GM12878 (cell line): ENCODE results near the gene PLEKHA6.

ENCODE experiments used
- CTCF ChIP-seq, 3 experiments: IDR thresholded peaks in 2 of 3; conservative IDR thresholded peaks in 1 of 3; 2 replicates each; pipeline ENCODE4 v1.5.1; 2011; ENCODE audit warnings: low read depth in 3 of 3, low read length in 3 of 3, mild to moderate bottlenecking in 3 of 3, control low read depth in 2 of 3, moderate library complexity in 2 of 3, inconsistent platforms in 1 of 3, mixed read lengths in 1 of 3; ENCODE audit not compliant: control insufficient read depth in 2 of 3, insufficient read depth in 1 of 3; ENCODE audit errors: extremely low read depth in 1 of 3
- ESRRA ChIP-seq: IDR thresholded peaks from 2 replicates; pipeline ENCODE4 v1.6.1; 2012; ENCODE audit warnings: mild to moderate bottlenecking, low read length, improper control_type of control experiment
- IRF3 ChIP-seq: fragments of 450-650 bp; IDR thresholded peaks from 2 replicates; pipeline ENCODE4 v1.6.1; 2014; ENCODE audit warnings: mild to moderate bottlenecking
- JUND ChIP-seq: IDR thresholded peaks from 2 replicates; pipeline ENCODE4 v1.6.1; 2012; ENCODE audit warnings: low read depth, mild to moderate bottlenecking, low read length, improper control_type of control experiment, moderate library complexity
- MAX ChIP-seq: IDR thresholded peaks from 2 replicates; pipeline ENCODE4 v1.6.1; 2012; ENCODE audit warnings: low read depth, low read length, improper control_type of control experiment
- MYC ChIP-seq: IDR thresholded peaks from 2 replicates; pipeline ENCODE4 v1.6.1; 2011; ENCODE audit warnings: mild to moderate bottlenecking, low read length, moderate library complexity, inconsistent platforms; ENCODE audit not compliant: insufficient read depth, insufficient replicate concordance, insufficient read length, severe bottlenecking
- POLR2A ChIP-seq: IDR thresholded peaks from 2 replicates; pipeline ENCODE4 v1.6.1; 2011; ENCODE audit warnings: low read depth, mild to moderate bottlenecking, low read length
- POLR2AphosphoS2 ChIP-seq: IDR thresholded peaks from 2 replicates; pipeline ENCODE4 v1.6.1; 2011; ENCODE audit warnings: low read depth, mild to moderate bottlenecking, low read length, improper control_type of control experiment, moderate library complexity
- POLR2AphosphoS5 ChIP-seq: IDR thresholded peaks from 2 replicates; pipeline ENCODE4 v1.6.1; 2011; ENCODE audit warnings: mild to moderate bottlenecking, low read length, inconsistent platforms
- RAD21 ChIP-seq: IDR thresholded peaks from 2 replicates; pipeline ENCODE4 v1.6.1; 2011; ENCODE audit warnings: mild to moderate bottlenecking, low read depth, low read length, moderate library complexity; ENCODE audit not compliant: insufficient read depth
- TAF1 ChIP-seq: IDR thresholded peaks from 2 replicates; pipeline ENCODE4 v1.6.1; 2011; ENCODE audit warnings: mild to moderate bottlenecking, low read depth, low read length, borderline replicate concordance
- USF2 ChIP-seq: IDR thresholded peaks from 2 replicates; pipeline ENCODE4 v1.6.1; 2011; ENCODE audit warnings: low read depth, low read length, improper control_type of control experiment, borderline replicate concordance
- ZBTB11 ChIP-seq: fragments of 450-650 bp; formaldehyde crosslinking; IDR thresholded peaks from 2 replicates; pipeline ENCODE4 v1.5.0; 2022; ENCODE audit warnings: mild to moderate bottlenecking, missing genetic modification characterization

- TF ChIP-seq MAX (no peak), TAF1 (no peak), CTCF (IDR thresholded peaks at IDR 0.05 in 2 of 3, conservative IDR thresholded peaks at IDR 0.05 in 1 of 3; ENCODE audit: control insufficient read depth in 2 of 3, extremely low read depth in 1 of 3, insufficient read depth in 1 of 3, low read depth in 3 of 3, low read length in 3 of 3) (no peak), POLR2AphosphoS5 (no peak), ZBTB11 (CRISPR knock-in tag) (no peak), RAD21 (no peak), JUND (no peak), IRF3 (no peak), POLR2AphosphoS2 (no peak), USF2 (no peak), ESRRA (no peak), MYC (no peak), POLR2A (no peak)
Measured at GRCh38 chr1:204405988-204406387, 46.3 kb upstream of the PLEKHA6 start.
